Heart left ventricle (tissue), 13 donors: ENCODE data around the gene NFIB.

Source experiments
- CTCF ChIP-seq, 12 donors: fragments of 200-600 bp; sonication (generic) in 4 of 12; IDR thresholded peaks; one replicate each; pipeline versions ENCODE4 v1.5.0 to v1.8.0; 2018 to 2022; ENCODE audit warnings: antibody characterized with exemption in 12 of 12, mild to moderate bottlenecking in 5 of 12
- POLR2A ChIP-seq, 2 donors: fragments of 450-650 bp; IDR thresholded peaks; one replicate each; pipeline ENCODE4 v1.6.1; 2017; ENCODE audit warnings: antibody characterized with exemption in 2 of 2, mild to moderate bottlenecking in 2 of 2, moderate library complexity in 2 of 2
- donor health status: ischemic (EF 13 %, LVEDD 7.1; RV severe dilation, severe dysfunction).
- donor health status: DM: no; HTN: yes; CAD: no.
- donor health status: DM: no; HTN: no; CAD: no.
- donor health status: ischemic (EF 25% LVEDD 6.9; RV normal size, moderate dysfunction).
- donor health status: ischemic (EF 25% LVEDD 5.7; RV mildly dilated, moderate dysfunction).
- donor health status: ischemic (EF 35%, LVEDD 5.7; RV mildly dilated, moderate dysfunction).
- donor health status: nonischemic (EF 11% LVEDD 7.7; RV severe dilation, severe dysfunction).
- donor health status: DM: yes; HTN: yes; CAD: no.
- donor health status: PGD.
- donor health status: ischemic (EF 29% LVEDD 5.4; RV normal size, mild dysfunction).
- donor health status: nonischemic (EF 23%, LVEDD 6.1; RV moderate dilation, normal function).

GRCh38 chr9:14277761-14278160 lies 36.2 kb downstream of the NFIB start:
- TF ChIP-seq CTCF (IDR thresholded peaks at IDR 0.05) (no peak), POLR2A (IDR thresholded peaks at IDR 0.05) (no peak)
